SW480 (cell line): ENCODE results near the gene EIF2B1.
A peak's percentile ranks its signal among the peaks of the same experiment; 100 is the strongest.

ENCODE experiments used
- DNase-seq: peaks from one replicate; pipeline ENCODE4 v3.0.0-alpha.2; 2016; ENCODE audit warnings: low spot score

The EIF2B1 gene

GRCh38 chr12:123633379-123634141, at the start of gene EIF2B1, which contains the start of gene GTF2H3:
TSS of gene EIF2B1 (minus strand) at chr12:123633686. CDS start at chr12:123633557, 129 bp downstream.
TSS of gene GTF2H3 (plus strand) at chr12:123633829. CDS start at chr12:123633860, 31 bp downstream.
- peak; percentile 96 for DNase-seq

GRCh38 chr12:123681605-123682004, 48.1 kb upstream of the EIF2B1 start:
- no peak for DNase-seq

GRCh38 chr12:123678981-123679380, 45.5 kb upstream of the EIF2B1 start:
- DNase-seq: no peak

GRCh38 chr12:123676616-123677320, 43.3 kb upstream of the EIF2B1 start:
- no peak for DNase-seq

GRCh38 chr12:123675436-123675835, 42.0 kb upstream of the EIF2B1 start:
- DNase-seq: no peak

- no peak for DNase-seq
Measured at GRCh38 chr12:123671876-123672275, 38.4 kb upstream of the EIF2B1 start.

GRCh38 chr12:123670882-123671728, 37.6 kb upstream of the EIF2B1 start, which contains the start of gene TCTN2:
TSS of gene TCTN2 (plus strand) at chr12:123671113. CDS start at chr12:123671241, 128 bp downstream.
- DNase-seq: peak; percentile 79

GRCh38 chr12:123667771-123668170, 34.3 kb upstream of the EIF2B1 start:
- DNase-seq: no peak

- DNase-seq: peak; percentile 54
Measured at GRCh38 chr12:123659996-123660727, 26.7 kb upstream of the EIF2B1 start.

GRCh38 chr12:123657211-123657610, 23.7 kb upstream of the EIF2B1 start:
- DNase-seq: no peak

GRCh38 chr12:123656392-123656791, 22.9 kb upstream of the EIF2B1 start:
- no peak for DNase-seq

- DNase-seq: no peak
Measured at GRCh38 chr12:123655420-123655819, 21.9 kb upstream of the EIF2B1 start.

GRCh38 chr12:123654129-123654701, 20.7 kb upstream of the EIF2B1 start:
- no peak for DNase-seq

- DNase-seq: no peak
Measured at GRCh38 chr12:123648401-123648800, 14.9 kb upstream of the EIF2B1 start.

GRCh38 chr12:123645878-123646277, 12.4 kb upstream of the EIF2B1 start:
- DNase-seq: no peak

GRCh38 chr12:123645380-123645779, 11.9 kb upstream of the EIF2B1 start:
- no peak for DNase-seq

- DNase-seq: no peak
Measured at GRCh38 chr12:123643911-123644310, 10.4 kb upstream of the EIF2B1 start.

- no peak for DNase-seq
Measured at GRCh38 chr12:123634142-123634561, 666 bp upstream of the EIF2B1 start.

- DNase-seq: no peak
Measured at GRCh38 chr12:123621619-123622530, 11.6 kb downstream of the EIF2B1 start.

- DNase-seq: no peak
Measured at GRCh38 chr12:123621101-123621500, 12.4 kb downstream of the EIF2B1 start.
